HPDE6-E6E7 (cell line): Measurements from ENCODE around the gene CDC25A.
"Not testable (repeated sequence)": the region's sequence is repeated elsewhere in the genome, so short reads cannot be mapped to it uniquely, and the experiment has no call there.

Experiments
- DNase-seq: peaks from one replicate; pipeline ENCODE4 v3.0.0; 2011; ENCODE audit warnings: missing footprints; ENCODE audit errors: extremely low spot score

The CDC25A gene

GRCh38 chr3:48188266-48189201 lies at the start of gene CDC25A:
CDC25A (minus strand) TSS chr3:48188417; CDS start chr3:48187947, 470 bp downstream.
- peak; percentile 80 for DNase-seq

- DNase-seq = no peak
These were observed 48.3 kb upstream of the CDC25A start for GRCh38 chr3:48236531-48236930.

- no peak for DNase-seq
These were observed 45.3 kb upstream of the CDC25A start for GRCh38 chr3:48233542-48233941.

GRCh38 chr3:48232734-48233133 lies 44.5 kb upstream of the CDC25A start:
- no peak for DNase-seq

- DNase-seq = no peak
These were observed 44.0 kb upstream of the CDC25A start for GRCh38 chr3:48232232-48232631.

- DNase-seq = no peak
These were observed 38.7 kb upstream of the CDC25A start for GRCh38 chr3:48226939-48227338.

GRCh38 chr3:48225587-48225986 lies 37.4 kb upstream of the CDC25A start:
- DNase-seq = no peak

- DNase-seq = peak; percentile 65
These were observed 34.6 kb upstream of the CDC25A start, which contains the start of gene CAMP for GRCh38 chr3:48222616-48223513. CAMP (plus strand) TSS chr3:48223495; CDS start chr3:48223512, 17 bp downstream.

- no peak for DNase-seq
These were observed 32.5 kb upstream of the CDC25A start for GRCh38 chr3:48220746-48221145.

- no peak for DNase-seq
These were observed 31.3 kb upstream of the CDC25A start for GRCh38 chr3:48219543-48219942.

GRCh38 chr3:48218537-48218936 lies 30.3 kb upstream of the CDC25A start:
- no peak for DNase-seq

- DNase-seq = no peak
These were observed 29.2 kb upstream of the CDC25A start for GRCh38 chr3:48217449-48217848.

- no peak for DNase-seq
These were observed 27.7 kb upstream of the CDC25A start for GRCh38 chr3:48215876-48216275.

- no peak for DNase-seq
These were observed 27.2 kb upstream of the CDC25A start for GRCh38 chr3:48215466-48215865.

GRCh38 chr3:48215019-48215418 lies 26.8 kb upstream of the CDC25A start:
- no peak for DNase-seq

- DNase-seq = no peak
These were observed 26.0 kb upstream of the CDC25A start for GRCh38 chr3:48214225-48214624.

GRCh38 chr3:48211776-48212175 lies 23.6 kb upstream of the CDC25A start:
- DNase-seq = not testable (repeated sequence)

GRCh38 chr3:48210534-48210933 lies 22.3 kb upstream of the CDC25A start:
- DNase-seq = not testable (repeated sequence)

- no peak for DNase-seq
These were observed 21.2 kb upstream of the CDC25A start for GRCh38 chr3:48209445-48209844.

- no peak for DNase-seq
These were observed 19.9 kb upstream of the CDC25A start for GRCh38 chr3:48208076-48208475.

GRCh38 chr3:48202632-48203031 lies 14.4 kb upstream of the CDC25A start:
- DNase-seq = no peak

GRCh38 chr3:48199117-48199516 lies 10.9 kb upstream of the CDC25A start:
- no peak for DNase-seq
